HUES48 (cell line): ENCODE results near the gene PRIMA1.

Experiments
- H3K27ac ChIP-seq: one replicate; pipeline ENCODE4 v1.7.0; 2013; ENCODE audit warnings: low read depth, low read length, inconsistent platforms
- H3K27me3 ChIP-seq: 2 replicates; pipeline ENCODE4 v1.6.1; 2013; ENCODE audit warnings: mild to moderate bottlenecking, low read length; ENCODE audit not compliant: control insufficient read depth, insufficient read depth
- H3K36me3 ChIP-seq: 2 replicates; pipeline ENCODE4 v1.6.1; 2013; ENCODE audit warnings: low read length; ENCODE audit not compliant: control insufficient read depth, insufficient read depth
- H3K4me1 ChIP-seq: 2 replicates; pipeline ENCODE4 v1.6.1; 2013; ENCODE audit warnings: mild to moderate bottlenecking, low read length; ENCODE audit not compliant: control insufficient read depth, insufficient read depth
- H3K4me3 ChIP-seq: 2 replicates; pipeline ENCODE4 v1.5.1; 2013; ENCODE audit warnings: mild to moderate bottlenecking, low read depth, low read length
- H3K9ac ChIP-seq: 2 replicates; pipeline ENCODE4 v1.6.1; 2013; ENCODE audit warnings: mild to moderate bottlenecking, low read depth, low read length, moderate library complexity
- H3K9me3 ChIP-seq: 2 replicates; pipeline ENCODE4 v1.6.1; 2013; ENCODE audit warnings: low read length; ENCODE audit not compliant: control insufficient read depth, insufficient read depth

The PRIMA1 gene

DNA sequence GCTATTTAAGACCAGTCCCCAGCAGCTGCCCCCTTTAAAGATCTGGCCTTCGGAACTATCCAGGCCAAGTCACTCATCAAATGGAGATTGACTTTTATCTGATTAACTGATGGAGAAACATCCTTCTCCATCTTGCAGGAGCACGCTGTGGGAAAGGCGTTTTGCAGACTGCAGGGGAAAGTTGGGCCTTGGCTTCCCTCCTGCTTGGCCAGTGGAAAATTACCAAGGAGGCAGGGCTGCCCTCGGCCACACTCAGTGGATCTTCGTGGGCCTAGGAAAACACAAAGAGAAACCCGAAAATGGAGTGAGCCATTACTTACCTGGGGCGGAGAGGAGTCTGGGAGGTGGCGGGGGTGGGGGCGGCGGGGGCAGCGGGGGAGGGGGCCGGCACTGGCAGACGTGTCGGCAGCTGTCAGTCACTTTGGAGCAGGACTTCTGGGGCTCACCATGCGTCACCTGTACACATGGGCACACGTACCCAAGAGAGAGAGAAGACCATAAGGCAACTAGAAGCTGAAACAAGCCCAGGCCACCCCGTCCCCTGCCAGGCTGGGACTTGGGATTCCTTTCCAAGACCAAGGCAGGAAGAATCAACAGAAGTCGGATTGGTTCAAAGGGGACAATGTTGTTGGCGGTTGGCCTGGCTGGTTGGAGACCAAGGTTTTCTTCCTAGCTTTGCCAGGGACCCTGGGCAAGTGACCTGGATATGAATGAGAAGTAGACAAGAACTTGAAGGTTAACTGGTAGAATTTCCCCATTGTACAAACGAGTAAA lies 9.2 kb downstream of the PRIMA1 start:
- H3K4me1 ChIP-seq: no peaks in the 10 kb centered on the region
- H3K9me3 ChIP-seq: no peaks in the 10 kb centered on the region
- H3K4me3 ChIP-seq: no peak overlapping the region
- H3K27me3 ChIP-seq: no peaks in the 10 kb centered on the region
- no peak overlapping the region for H3K9ac ChIP-seq
- peaks cover 6% of the 10 kb centered on the region; the same call in 1 of the 2 replicates for H3K36me3 ChIP-seq
- no peak overlapping the region for H3K27ac ChIP-seq

GRCh38 chr14:93778453-93778852 lies 9.8 kb downstream of the PRIMA1 start:
- no peaks in the 10 kb centered on the region for H3K27me3 ChIP-seq
- H3K4me3 ChIP-seq: no peak overlapping the region
- no peak overlapping the region for H3K9ac ChIP-seq
- no peaks in the 10 kb centered on the region for H3K4me1 ChIP-seq
- peaks cover 6% of the 10 kb centered on the region; the same call in 1 of the 2 replicates for H3K36me3 ChIP-seq
- no peak overlapping the region for H3K27ac ChIP-seq
- no peaks in the 10 kb centered on the region for H3K9me3 ChIP-seq

GRCh38 chr14:93775744-93776143 lies 12.5 kb downstream of the PRIMA1 start:
- Histone ChIP-seq H3K9me3 (no peaks in the 10 kb centered on the region), H3K9ac (no peak overlapping the region), H3K36me3 (peaks cover 12% of the 10 kb centered on the region; the same call in 1 of the 2 replicates), H3K4me3 (no peak overlapping the region), H3K27ac (no peak overlapping the region), H3K27me3 (no peaks in the 10 kb centered on the region), H3K4me1 (no peaks in the 10 kb centered on the region)

DNA sequence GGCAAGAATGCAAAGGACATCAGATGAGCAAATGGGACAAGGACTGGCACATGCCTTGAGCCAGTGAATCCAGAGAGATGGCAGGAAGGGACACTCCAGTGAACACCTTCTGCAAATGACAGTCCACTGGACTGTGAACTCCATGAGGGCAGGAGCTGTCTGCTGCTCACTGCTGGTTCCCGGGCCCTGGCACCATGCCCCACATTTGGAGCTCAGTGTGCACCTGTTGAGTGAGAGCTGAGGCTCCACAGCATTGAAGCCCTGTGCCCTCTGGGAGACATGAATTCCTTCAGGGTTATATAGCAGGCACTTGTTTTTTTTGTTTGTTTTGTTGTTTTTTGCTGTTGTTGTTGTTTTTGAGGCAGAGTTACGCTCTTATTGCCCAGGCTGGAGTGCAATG lies 13.1 kb downstream of the PRIMA1 start:
- H3K4me1 ChIP-seq: no peaks in the 10 kb centered on the region
- no peak overlapping the region for H3K4me3 ChIP-seq
- no peak overlapping the region for H3K27ac ChIP-seq
- H3K36me3 ChIP-seq: peaks cover 12% of the 10 kb centered on the region; the same call in 1 of the 2 replicates
- H3K9me3 ChIP-seq: no peaks in the 10 kb centered on the region
- H3K27me3 ChIP-seq: no peaks in the 10 kb centered on the region
- H3K9ac ChIP-seq: no peak overlapping the region

DNA sequence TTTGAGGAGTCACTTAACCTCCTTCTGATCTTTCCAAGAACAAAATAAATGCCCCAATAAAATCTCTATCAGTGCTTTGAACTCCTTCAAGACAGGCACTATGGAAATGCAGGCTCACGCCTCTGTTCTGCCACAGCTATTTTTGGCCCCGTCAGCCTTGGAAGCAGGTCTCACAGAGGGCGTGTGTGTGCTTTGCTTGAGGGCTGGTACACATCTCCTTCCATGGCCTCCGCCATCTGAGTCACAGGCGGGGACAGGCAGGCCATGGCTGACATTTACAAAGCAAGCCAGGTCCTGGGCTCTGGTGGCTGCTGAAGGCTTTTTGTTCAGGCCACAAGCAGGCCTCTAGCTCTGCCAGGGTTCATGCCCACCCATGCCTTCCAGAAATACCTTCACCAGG lies 16.0 kb downstream of the PRIMA1 start:
- H3K9ac ChIP-seq: no peak overlapping the region
- H3K9me3 ChIP-seq: no peaks in the 10 kb centered on the region
- H3K4me3 ChIP-seq: no peak overlapping the region
- no peaks in the 10 kb centered on the region for H3K4me1 ChIP-seq
- H3K27ac ChIP-seq: no peak overlapping the region
- no peaks in the 10 kb centered on the region for H3K27me3 ChIP-seq
- peaks cover 6% of the 10 kb centered on the region; the same call in 1 of the 2 replicates for H3K36me3 ChIP-seq

DNA sequence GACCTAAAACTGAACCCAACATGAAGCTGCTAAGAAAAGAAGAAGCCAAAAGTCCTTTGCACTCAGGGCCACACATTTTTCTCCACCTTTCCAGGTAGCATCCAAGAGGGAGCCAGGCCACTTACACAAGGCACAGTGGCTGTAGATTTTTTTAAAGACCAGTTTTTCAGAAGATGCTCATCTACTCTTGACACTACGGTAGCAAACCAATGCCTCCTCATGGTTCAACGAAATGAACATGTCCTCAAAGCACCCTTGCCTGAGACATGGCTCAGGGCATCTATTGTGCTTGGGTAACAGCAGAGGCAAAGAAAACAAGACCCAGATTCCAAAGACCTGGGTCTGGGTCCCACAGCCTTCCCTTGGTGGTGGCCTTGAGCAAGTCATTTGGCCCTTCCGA lies 22.3 kb downstream of the PRIMA1 start:
- H3K27ac ChIP-seq: no peak overlapping the region
- H3K36me3 ChIP-seq: no peaks in the 10 kb centered on the region
- no peak overlapping the region for H3K4me3 ChIP-seq
- no peak overlapping the region for H3K9ac ChIP-seq
- H3K9me3 ChIP-seq: no peaks in the 10 kb centered on the region
- H3K27me3 ChIP-seq: no peaks in the 10 kb centered on the region
- H3K4me1 ChIP-seq: no peaks in the 10 kb centered on the region

- H3K9me3 ChIP-seq: no peaks in the 10 kb centered on the region
- H3K9ac ChIP-seq: no peak overlapping the region
- no peaks in the 10 kb centered on the region for H3K4me1 ChIP-seq
- H3K4me3 ChIP-seq: no peak overlapping the region
- H3K27me3 ChIP-seq: no peaks in the 10 kb centered on the region
- no peak overlapping the region for H3K27ac ChIP-seq
- no peaks in the 10 kb centered on the region for H3K36me3 ChIP-seq
Observed at GRCh38 chr14:93765155-93765554, 23.1 kb downstream of the PRIMA1 start.

DNA sequence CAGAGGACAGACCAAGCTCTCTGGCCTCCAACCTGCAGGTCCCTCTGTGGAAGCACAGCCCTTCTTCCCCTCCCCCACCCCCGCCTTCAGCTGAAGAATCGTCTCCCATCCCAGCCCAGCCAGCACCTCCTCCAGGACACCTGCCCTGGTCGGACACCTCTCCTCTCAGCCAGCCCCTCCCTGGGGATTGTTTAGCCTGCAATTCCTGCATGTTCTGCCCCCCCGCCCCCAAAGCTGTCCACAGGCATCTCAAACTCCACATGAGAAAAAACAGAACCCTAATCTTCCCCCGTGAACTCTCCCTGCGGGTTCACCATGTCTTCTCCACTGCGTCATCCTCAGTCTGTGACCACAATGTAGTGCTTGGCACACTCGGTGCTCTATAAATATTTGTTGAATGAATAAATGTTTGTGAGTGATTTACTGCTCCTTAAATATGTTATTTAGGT lies 24.1 kb downstream of the PRIMA1 start:
- no peaks in the 10 kb centered on the region for H3K27me3 ChIP-seq

DNA sequence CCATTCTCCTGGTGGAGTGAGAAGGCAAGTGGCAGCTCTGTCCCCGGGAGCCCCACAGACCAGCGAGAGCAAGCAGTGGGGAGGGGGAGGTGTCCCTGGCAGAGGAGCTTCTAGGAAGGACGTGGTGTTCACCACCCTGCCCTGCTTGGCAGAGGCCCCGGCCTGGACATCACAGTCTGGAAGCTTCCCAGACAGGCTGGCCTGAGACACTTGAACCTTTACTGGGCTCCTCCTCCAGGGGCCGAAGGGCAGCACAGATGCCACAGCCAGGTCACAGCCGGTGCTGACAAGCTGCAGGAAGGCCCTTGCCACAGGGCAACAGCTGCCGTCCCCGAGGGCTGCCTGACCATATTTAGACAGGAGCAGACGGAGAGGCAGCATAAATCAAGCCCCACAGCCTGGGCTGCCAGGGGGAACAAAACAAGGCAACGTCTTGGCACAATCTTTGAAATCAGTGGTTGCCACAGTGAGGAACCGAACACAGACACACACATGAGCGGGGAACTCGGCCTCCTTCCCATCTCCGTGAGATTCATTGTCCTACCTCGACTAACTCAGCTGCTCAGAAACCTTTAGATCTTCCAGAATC lies 28.5 kb downstream of the PRIMA1 start:
- Histone ChIP-seq H3K4me1 (no peaks in the 10 kb centered on the region), H3K9ac (no peak overlapping the region), H3K27ac (no peak overlapping the region), H3K27me3 (no peaks in the 10 kb centered on the region), H3K4me3 (no peak overlapping the region), H3K9me3 (no peaks in the 10 kb centered on the region), H3K36me3 (no peaks in the 10 kb centered on the region)

More for the DNA sequence above, 24.1 kb downstream of the PRIMA1 start:
- Histone ChIP-seq H3K9ac (no peak overlapping the region), H3K27ac (no peak overlapping the region), H3K4me3 (no peak overlapping the region), H3K9me3 (no peaks in the 10 kb centered on the region), H3K36me3 (no peaks in the 10 kb centered on the region), H3K4me1 (no peaks in the 10 kb centered on the region)

DNA sequence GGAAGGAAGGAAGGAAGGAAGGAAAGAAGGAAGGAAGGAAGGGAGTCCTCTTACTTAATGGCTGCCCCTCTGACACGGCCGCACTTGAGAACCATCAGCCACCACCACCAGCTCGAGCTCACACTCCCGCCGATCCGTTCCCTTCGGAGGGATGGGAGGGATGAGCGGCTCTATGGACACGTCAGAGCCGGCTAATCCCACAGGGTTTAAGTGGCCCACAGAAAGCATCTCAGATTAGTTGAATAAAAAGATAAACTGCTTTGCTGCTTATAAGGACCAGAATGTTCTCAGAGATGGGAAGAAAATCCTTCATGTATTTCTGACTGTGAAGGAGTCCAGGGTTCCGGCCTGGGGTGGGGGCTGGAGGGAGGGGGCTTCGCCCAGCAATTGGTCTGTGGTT lies 31.1 kb downstream of the PRIMA1 start:
- no peak overlapping the region for H3K27ac ChIP-seq
- no peaks in the 10 kb centered on the region for H3K4me1 ChIP-seq
- no peak overlapping the region for H3K9ac ChIP-seq
- no peaks in the 10 kb centered on the region for H3K27me3 ChIP-seq
- no peak overlapping the region for H3K4me3 ChIP-seq
- no peaks in the 10 kb centered on the region for H3K36me3 ChIP-seq
- no peaks in the 10 kb centered on the region for H3K9me3 ChIP-seq

- H3K27ac ChIP-seq: no peak overlapping the region
Observed at GRCh38 chr14:93753647-93754046, 34.6 kb downstream of the PRIMA1 start.

More at GRCh38 chr14:93753647-93754046, 34.6 kb downstream of the PRIMA1 start:
- no peaks in the 10 kb centered on the region for H3K36me3 ChIP-seq
- no peak overlapping the region for H3K9ac ChIP-seq
- H3K27me3 ChIP-seq: no peaks in the 10 kb centered on the region
- no peak overlapping the region for H3K4me3 ChIP-seq
- no peaks in the 10 kb centered on the region for H3K9me3 ChIP-seq
- H3K4me1 ChIP-seq: no peaks in the 10 kb centered on the region
